Liver (tissue), 9 donors: Measurements from ENCODE around the gene RAD51B. TPM values are rescaled to one million over a fixed set of nuclear protein-coding genes. Genes with fewer than 3 reads are reported as not detected.

Experiments
- DNase-seq: peaks from one replicate; pipeline ENCODE4 v3.0.0-alpha.2; 2017; ENCODE audit warnings: low spot score
- H3K27ac ChIP-seq, 2 donors: one replicate each; pipeline ENCODE4 v1.7.0; 2013; ENCODE audit warnings: inconsistent platforms in 2 of 2, low read length in 2 of 2, control low read depth in 1 of 2, low read depth in 1 of 2, mild to moderate bottlenecking in 1 of 2
- H3K27me3 ChIP-seq, 4 donors: one replicate each; pipeline versions ENCODE4 v1.6.1 to v1.7.0; 2013; ENCODE audit warnings: low read length in 3 of 4, inconsistent platforms in 1 of 4, mild to moderate bottlenecking in 1 of 4, moderate library complexity in 1 of 4; ENCODE audit not compliant: control insufficient read depth in 4 of 4, insufficient read depth in 4 of 4
- H3K36me3 ChIP-seq, 4 donors: one replicate each; pipeline versions ENCODE4 v1.6.1 to v1.7.0; 2013; ENCODE audit warnings: low read length in 3 of 4, mild to moderate bottlenecking in 3 of 4, low read depth in 1 of 4, moderate library complexity in 1 of 4; ENCODE audit not compliant: control insufficient read depth in 4 of 4, insufficient read depth in 3 of 4
- H3K4me1 ChIP-seq, 4 donors: one replicate each; pipeline versions ENCODE4 v1.6.1 to v1.7.0; 2013; ENCODE audit warnings: low read length in 3 of 4, mild to moderate bottlenecking in 3 of 4, moderate library complexity in 1 of 4; ENCODE audit not compliant: control insufficient read depth in 4 of 4, insufficient read depth in 4 of 4
- H3K4me3 ChIP-seq, 3 donors: one replicate each; pipeline versions ENCODE4 v1.6.1 to v1.7.0; 2013; ENCODE audit warnings: low read length in 3 of 3, control low read depth in 1 of 3, low read depth in 1 of 3, mild to moderate bottlenecking in 1 of 3
- H3K9ac ChIP-seq, 2 donors: one replicate each; pipeline ENCODE4 v1.7.0; 2013; ENCODE audit warnings: low read length in 2 of 2, mild to moderate bottlenecking in 2 of 2, moderate library complexity in 2 of 2, control low read depth in 1 of 2, low read depth in 1 of 2
- H3K9me3 ChIP-seq, 4 donors: one replicate each; pipeline versions ENCODE4 v1.6.1 to v1.7.0; 2013; ENCODE audit warnings: low read length in 3 of 4; ENCODE audit not compliant: control insufficient read depth in 4 of 4
- EGR1 ChIP-seq, 2 donors: IDR thresholded peaks; 2 replicates each; pipeline ENCODE4 v1.6.1; 2016 to 2018; ENCODE audit warnings: antibody characterized with exemption in 2 of 2, low read depth in 2 of 2
- FOXA1 ChIP-seq: IDR thresholded peaks from 2 replicates; pipeline ENCODE4 v1.6.1; 2016; ENCODE audit warnings: antibody characterized with exemption
- FOXA2 ChIP-seq: IDR thresholded peaks from 2 replicates; pipeline ENCODE4 v1.6.1; 2016; ENCODE audit warnings: antibody characterized with exemption
- GABPA ChIP-seq, 2 donors: IDR thresholded peaks in 1 of 2; conservative IDR thresholded peaks in 1 of 2; 2 replicates each; pipeline ENCODE4 v1.6.1; 2016; ENCODE audit warnings: antibody characterized with exemption in 2 of 2, mild to moderate bottlenecking in 1 of 2, moderate library complexity in 1 of 2
- HNF4A ChIP-seq, 2 donors: conservative IDR thresholded peaks; 2 replicates each; pipeline ENCODE4 v1.6.1; 2016; ENCODE audit warnings: antibody characterized with exemption in 2 of 2, mild to moderate bottlenecking in 2 of 2
- HNF4G ChIP-seq: IDR thresholded peaks from 2 replicates; pipeline ENCODE4 v1.6.1; 2016; ENCODE audit warnings: antibody characterized with exemption
- JUND ChIP-seq, 2 donors: IDR thresholded peaks; 2 replicates each; pipeline ENCODE4 v1.6.1; 2016; ENCODE audit warnings: antibody characterized with exemption in 2 of 2
- NR2F2 ChIP-seq: IDR thresholded peaks from 2 replicates; pipeline ENCODE4 v1.6.1; 2016; ENCODE audit warnings: antibody characterized with exemption
- RAD21 ChIP-seq, 2 donors: IDR thresholded peaks; 2 replicates each; pipeline ENCODE4 v1.6.1; 2016; ENCODE audit warnings: antibody characterized with exemption in 2 of 2, mild to moderate bottlenecking in 2 of 2
- RXRA ChIP-seq, 2 donors: IDR thresholded peaks; 2 replicates each; pipeline ENCODE4 v1.6.1; 2017 to 2018; ENCODE audit warnings: antibody characterized with exemption in 2 of 2, mild to moderate bottlenecking in 1 of 2
- SP1 ChIP-seq: IDR thresholded peaks from 2 replicates; pipeline ENCODE4 v1.6.1; 2018; ENCODE audit warnings: antibody characterized with exemption, mild to moderate bottlenecking
- TAF1 ChIP-seq: conservative IDR thresholded peaks from 2 replicates; pipeline ENCODE4 v1.6.1; 2016; ENCODE audit warnings: antibody characterized with exemption, mild to moderate bottlenecking
- YY1 ChIP-seq: IDR thresholded peaks from 2 replicates; pipeline ENCODE4 v1.6.1; 2016; ENCODE audit warnings: antibody characterized with exemption, mild to moderate bottlenecking
- WGBS: extraction: QIAGEN DNeasy Blood & Tissue Kit; methylation state at CpG from one replicate; pipeline ENCODE4 v1.1.7; 2013; 5-methylcytosine and 5-hydroxymethylcytosine counted together
- polyA plus RNA-seq, 2 donors: library from polyadenylated mRNA; stranded (reverse) in 1 of 2; unstranded in 1 of 2; fragments of 200-250 nt in 1 of 2; fragments of >200 nt in 1 of 2; fragmentation: Nextera tagmentation in 1 of 2; extraction: Ambion mirVana in 1 of 2; gene quantifications; one replicate each; pipeline versions ENCODE4 v1.2.1 to v1.2.3, GENCODE V29; 2013 to 2015
- total RNA-seq, 2 donors: library from RNA; depleted of rRNA; stranded (reverse); fragments of >200 nt; gene quantifications; one replicate each; pipeline ENCODE4 v1.2.3, GENCODE V29; 2014
- TF ChIP-seq, protein P1 (sequence below): fragments of 150-350 bp; IDR thresholded peaks from 2 replicates; pipeline ENCODE4 v1.5.1; 2017; ENCODE audit warnings: improper control_type of control experiment, low read depth, low read length; ENCODE audit not compliant: missing input control
- TF ChIP-seq, protein P2 (sequence below): IDR thresholded peaks from 2 replicates; pipeline ENCODE4 v1.6.1; 2016; ENCODE audit warnings: antibody characterized with exemption
- TF ChIP-seq, protein P3 (sequence below): IDR thresholded peaks from 2 replicates; pipeline ENCODE4 v1.6.1; 2016; ENCODE audit warnings: antibody characterized with exemption, mild to moderate bottlenecking
- TF ChIP-seq, protein P4 (sequence below): IDR thresholded peaks from 2 replicates; pipeline ENCODE4 v1.6.1; 2016; ENCODE audit warnings: antibody characterized with exemption
- TF ChIP-seq, protein P5 (sequence below): IDR thresholded peaks from 2 replicates; pipeline ENCODE4 v1.6.1; 2016; ENCODE audit warnings: antibody characterized with exemption
- donor health status: healthy.
- donor health status: healthy.
- donor health status: healthy.
- donor health status: healthy.
- donor health status: healthy.

RAD51B gene
- total and polyA plus RNA-seq, 4 donors = 0.81 to 12.9 (median 2.4) TPM

DNA sequence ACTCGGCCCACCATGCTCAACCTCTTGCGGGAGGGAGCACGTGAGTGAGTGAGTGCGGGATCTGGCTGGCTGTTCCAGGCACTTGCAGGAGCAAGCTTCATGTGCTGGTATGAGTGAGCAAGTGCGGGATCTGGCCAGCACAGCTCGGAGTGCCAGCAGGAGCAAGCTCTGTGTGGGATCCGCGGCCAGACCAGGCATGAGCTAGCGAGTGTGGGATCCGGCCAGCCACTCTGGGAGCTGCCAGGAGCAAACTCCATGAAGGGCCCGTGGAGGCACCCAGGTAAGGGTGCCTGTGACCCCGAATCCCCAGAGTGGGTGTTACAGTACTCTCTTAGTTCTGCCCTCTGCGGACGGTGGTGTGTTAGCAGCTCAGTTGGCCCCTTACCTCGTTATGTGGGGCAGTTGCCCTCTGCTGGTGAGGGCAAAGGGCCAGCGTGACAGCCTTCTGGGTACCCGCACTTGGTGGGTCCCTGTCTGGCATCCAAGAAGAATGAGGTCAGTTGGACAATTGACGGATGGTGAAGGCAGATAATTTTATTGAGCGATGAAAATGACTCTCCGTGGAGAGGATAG, 38.3 kb downstream of the RAD51B start (continued):
- TF ChIP-seq, protein P1, sequence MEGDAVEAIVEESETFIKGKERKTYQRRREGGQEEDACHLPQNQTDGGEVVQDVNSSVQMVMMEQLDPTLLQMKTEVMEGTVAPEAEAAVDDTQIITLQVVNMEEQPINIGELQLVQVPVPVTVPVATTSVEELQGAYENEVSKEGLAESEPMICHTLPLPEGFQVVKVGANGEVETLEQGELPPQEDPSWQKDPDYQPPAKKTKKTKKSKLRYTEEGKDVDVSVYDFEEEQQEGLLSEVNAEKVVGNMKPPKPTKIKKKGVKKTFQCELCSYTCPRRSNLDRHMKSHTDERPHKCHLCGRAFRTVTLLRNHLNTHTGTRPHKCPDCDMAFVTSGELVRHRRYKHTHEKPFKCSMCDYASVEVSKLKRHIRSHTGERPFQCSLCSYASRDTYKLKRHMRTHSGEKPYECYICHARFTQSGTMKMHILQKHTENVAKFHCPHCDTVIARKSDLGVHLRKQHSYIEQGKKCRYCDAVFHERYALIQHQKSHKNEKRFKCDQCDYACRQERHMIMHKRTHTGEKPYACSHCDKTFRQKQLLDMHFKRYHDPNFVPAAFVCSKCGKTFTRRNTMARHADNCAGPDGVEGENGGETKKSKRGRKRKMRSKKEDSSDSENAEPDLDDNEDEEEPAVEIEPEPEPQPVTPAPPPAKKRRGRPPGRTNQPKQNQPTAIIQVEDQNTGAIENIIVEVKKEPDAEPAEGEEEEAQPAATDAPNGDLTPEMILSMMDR = no peak
- no peak for TF ChIP-seq HNF4G
- TF ChIP-seq, protein P2, sequence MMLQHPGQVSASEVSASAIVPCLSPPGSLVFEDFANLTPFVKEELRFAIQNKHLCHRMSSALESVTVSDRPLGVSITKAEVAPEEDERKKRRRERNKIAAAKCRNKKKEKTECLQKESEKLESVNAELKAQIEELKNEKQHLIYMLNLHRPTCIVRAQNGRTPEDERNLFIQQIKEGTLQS = no peak
- no peak for TF ChIP-seq RXRA (IDR thresholded peaks at IDR 0.05)
- TF ChIP-seq EGR1 (IDR thresholded peaks at IDR 0.05; ENCODE audit: low read depth in 2 of 2) = no peak
- no peak for TF ChIP-seq YY1

DNA sequence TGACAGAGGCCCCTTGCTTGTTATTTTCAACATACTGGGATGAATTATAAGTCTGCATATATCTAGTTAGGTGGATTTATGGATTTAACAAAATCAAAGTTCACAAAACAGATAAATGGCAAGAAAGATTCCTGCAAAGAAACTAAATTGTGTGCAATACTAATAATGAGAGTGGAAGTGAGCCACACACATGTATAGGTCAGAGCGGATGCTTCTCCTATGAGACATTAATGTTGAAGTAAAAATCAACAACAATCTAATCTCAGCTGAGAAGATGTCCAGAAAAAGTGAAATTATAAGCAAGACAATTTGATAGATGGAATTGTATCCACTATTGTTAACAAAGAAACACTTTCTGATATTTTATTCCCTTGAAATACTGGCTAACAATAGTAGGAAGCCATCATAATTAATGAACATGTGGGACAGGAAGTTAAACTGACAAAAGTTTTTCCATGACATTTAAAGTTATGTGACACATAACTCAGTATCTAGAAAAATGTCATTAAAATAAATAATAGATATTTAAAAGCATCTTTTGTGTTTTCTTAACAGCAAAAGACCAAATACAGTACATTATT, 39.7 kb downstream of the RAD51B start:
- no peak overlapping the region for H3K27ac ChIP-seq
- no peaks in the 10 kb centered on the region for H3K36me3 ChIP-seq
- no peaks in the 10 kb centered on the region for H3K9me3 ChIP-seq
- 96% methylated on average over 1 of the region's 1 CpG for WGBS
- no peak for TF ChIP-seq NR2F2
- TF ChIP-seq, protein P3, sequence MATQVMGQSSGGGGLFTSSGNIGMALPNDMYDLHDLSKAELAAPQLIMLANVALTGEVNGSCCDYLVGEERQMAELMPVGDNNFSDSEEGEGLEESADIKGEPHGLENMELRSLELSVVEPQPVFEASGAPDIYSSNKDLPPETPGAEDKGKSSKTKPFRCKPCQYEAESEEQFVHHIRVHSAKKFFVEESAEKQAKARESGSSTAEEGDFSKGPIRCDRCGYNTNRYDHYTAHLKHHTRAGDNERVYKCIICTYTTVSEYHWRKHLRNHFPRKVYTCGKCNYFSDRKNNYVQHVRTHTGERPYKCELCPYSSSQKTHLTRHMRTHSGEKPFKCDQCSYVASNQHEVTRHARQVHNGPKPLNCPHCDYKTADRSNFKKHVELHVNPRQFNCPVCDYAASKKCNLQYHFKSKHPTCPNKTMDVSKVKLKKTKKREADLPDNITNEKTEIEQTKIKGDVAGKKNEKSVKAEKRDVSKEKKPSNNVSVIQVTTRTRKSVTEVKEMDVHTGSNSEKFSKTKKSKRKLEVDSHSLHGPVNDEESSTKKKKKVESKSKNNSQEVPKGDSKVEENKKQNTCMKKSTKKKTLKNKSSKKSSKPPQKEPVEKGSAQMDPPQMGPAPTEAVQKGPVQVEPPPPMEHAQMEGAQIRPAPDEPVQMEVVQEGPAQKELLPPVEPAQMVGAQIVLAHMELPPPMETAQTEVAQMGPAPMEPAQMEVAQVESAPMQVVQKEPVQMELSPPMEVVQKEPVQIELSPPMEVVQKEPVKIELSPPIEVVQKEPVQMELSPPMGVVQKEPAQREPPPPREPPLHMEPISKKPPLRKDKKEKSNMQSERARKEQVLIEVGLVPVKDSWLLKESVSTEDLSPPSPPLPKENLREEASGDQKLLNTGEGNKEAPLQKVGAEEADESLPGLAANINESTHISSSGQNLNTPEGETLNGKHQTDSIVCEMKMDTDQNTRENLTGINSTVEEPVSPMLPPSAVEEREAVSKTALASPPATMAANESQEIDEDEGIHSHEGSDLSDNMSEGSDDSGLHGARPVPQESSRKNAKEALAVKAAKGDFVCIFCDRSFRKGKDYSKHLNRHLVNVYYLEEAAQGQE = no peak
- no peak for TF ChIP-seq HNF4A (conservative IDR thresholded peaks at IDR 0.05)
- TF ChIP-seq YY1 = no peak
- TF ChIP-seq, protein P4, sequence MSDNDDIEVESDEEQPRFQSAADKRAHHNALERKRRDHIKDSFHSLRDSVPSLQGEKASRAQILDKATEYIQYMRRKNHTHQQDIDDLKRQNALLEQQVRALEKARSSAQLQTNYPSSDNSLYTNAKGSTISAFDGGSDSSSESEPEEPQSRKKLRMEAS = no peak
- TF ChIP-seq GABPA (IDR thresholded peaks at IDR 0.05 in 1 of 2, conservative IDR thresholded peaks at IDR 0.05 in 1 of 2) = no peak
- TF ChIP-seq, protein P5, sequence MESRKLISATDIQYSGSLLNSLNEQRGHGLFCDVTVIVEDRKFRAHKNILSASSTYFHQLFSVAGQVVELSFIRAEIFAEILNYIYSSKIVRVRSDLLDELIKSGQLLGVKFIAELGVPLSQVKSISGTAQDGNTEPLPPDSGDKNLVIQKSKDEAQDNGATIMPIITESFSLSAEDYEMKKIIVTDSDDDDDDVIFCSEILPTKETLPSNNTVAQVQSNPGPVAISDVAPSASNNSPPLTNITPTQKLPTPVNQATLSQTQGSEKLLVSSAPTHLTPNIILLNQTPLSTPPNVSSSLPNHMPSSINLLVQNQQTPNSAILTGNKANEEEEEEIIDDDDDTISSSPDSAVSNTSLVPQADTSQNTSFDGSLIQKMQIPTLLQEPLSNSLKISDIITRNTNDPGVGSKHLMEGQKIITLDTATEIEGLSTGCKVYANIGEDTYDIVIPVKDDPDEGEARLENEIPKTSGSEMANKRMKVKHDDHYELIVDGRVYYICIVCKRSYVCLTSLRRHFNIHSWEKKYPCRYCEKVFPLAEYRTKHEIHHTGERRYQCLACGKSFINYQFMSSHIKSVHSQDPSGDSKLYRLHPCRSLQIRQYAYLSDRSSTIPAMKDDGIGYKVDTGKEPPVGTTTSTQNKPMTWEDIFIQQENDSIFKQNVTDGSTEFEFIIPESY = no peak
- no peak for TF ChIP-seq SP1
- no peak for TF ChIP-seq HNF4G
- TF ChIP-seq FOXA1 = no peak
- TF ChIP-seq, protein P1 = no peak
- TF ChIP-seq, protein P2 = no peak
- TF ChIP-seq FOXA2 = no peak
- TF ChIP-seq RXRA (IDR thresholded peaks at IDR 0.05) = no peak
- no peak for TF ChIP-seq JUND (IDR thresholded peaks at IDR 0.05)
- no peak for TF ChIP-seq TAF1
- TF ChIP-seq RAD21 (IDR thresholded peaks at IDR 0.05) = no peak
- TF ChIP-seq EGR1 (IDR thresholded peaks at IDR 0.05; ENCODE audit: low read depth in 2 of 2) = no peak
- no peak overlapping the region for H3K9ac ChIP-seq
- H3K4me1 ChIP-seq = no peaks in the 10 kb centered on the region
- H3K27me3 ChIP-seq = no peaks in the 10 kb centered on the region
- no peak overlapping the region for H3K4me3 ChIP-seq
- no peak for DNase-seq
